GM18861 (cell line): ENCODE measurements around the gene FLNA.
"Not testable (repeated sequence)": the region's sequence is repeated elsewhere in the genome, so short reads cannot be mapped to it uniquely, and the experiment has no call there.

Source experiments
- ATAC-seq: cut with Tn5 transposase; IDR thresholded peaks from one replicate; pipeline ENCODE4 v1.9.1; 2021; ENCODE audit not compliant: unreplicated experiment

Gene FLNA

DNA sequence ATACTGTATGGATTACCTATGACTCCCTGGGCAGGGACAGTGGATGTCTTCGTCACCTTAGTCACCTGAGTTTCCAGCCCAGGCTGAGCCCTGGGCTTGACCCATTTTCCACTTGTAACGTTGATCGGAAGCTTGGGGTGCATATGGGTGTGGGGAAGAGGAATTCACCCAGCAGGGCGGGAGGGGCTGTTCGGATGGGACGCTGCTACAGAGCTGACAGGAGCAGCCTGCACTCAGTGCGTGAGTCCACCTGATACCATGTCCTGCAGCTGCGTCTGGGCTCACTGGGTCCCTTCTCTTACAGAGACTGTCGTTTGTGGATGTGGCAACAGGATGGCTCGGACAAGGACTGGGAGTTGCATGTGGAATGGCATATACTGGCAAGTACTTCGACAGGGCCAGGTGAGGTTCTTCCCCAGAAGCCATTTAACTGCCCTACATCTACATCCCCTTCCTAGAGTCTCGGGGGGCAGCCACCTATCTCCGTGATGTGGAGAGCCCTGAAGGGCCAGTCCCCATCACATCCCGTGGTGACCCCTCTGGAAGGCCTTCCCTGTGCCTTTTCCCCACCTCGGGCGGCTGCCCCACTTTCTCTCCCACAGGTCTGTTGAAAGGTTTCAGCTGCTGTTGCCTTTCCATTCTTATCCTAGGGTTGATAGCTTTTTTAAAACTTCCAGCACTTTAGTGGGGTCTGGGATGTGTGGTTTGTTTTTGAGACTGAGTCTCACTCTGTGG, 65.2 kb downstream of the FLNA start:
- no peak for ATAC-seq

DNA sequence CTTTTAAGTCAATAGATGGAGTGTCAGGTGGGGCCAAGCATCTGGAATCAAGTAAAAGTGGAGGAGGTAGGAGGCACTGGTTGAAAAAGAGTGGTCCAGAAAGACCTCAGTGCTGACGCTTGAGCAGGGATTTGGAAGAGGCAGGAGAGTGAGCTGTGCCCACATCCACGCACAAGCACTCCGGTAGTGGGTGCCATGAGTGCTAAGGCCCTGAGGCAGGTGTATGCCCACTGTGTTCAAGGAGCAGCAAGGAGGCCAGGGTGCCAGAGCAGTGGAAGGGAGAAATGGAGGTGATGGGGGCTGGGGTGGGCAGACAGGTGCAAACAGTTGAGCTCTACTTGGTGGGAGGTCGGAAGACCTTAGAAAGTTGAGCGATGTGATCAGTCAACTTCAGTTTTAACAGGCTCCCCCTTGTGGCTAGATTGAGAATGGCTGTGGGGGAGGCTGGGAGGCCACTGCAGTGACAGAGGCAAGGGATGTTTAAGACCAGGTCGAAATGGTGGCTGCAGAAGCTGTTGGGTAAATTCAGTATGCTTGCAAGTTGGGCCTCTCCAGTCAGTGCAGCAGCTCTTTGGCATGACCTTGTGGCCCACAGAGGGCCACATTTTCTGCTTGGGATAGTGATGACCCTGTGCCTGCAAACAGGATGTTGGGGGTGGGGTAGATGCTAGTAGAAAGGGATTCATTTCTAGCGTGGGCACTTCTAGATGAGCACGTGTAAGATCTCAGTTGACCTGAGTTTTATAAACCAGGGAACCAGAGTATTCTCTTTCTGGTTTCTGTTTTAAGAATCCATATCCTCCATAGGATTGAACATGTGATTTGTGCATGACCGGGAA, 66.1 kb downstream of the FLNA start:
- ATAC-seq = no peak

DNA sequence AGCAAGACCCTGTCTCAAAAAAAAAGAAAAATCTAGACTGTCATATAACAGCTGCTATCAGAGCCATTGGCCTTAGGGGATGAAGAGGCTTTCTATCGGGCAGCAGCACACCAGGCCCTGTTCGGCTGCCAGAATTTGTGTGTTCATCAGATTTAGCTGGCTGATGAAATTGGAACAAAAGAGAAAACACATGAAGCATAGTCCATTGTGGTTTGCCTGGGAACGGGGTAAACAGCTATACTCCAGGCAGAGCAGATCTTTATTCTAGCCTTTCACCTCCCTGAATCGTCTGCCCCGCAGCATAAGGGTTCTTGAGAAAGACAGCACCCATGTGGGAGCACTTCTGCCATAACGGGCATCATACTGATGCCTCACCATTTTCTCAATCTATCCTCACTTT, 67.2 kb downstream of the FLNA start:
- ATAC-seq = no peak

DNA sequence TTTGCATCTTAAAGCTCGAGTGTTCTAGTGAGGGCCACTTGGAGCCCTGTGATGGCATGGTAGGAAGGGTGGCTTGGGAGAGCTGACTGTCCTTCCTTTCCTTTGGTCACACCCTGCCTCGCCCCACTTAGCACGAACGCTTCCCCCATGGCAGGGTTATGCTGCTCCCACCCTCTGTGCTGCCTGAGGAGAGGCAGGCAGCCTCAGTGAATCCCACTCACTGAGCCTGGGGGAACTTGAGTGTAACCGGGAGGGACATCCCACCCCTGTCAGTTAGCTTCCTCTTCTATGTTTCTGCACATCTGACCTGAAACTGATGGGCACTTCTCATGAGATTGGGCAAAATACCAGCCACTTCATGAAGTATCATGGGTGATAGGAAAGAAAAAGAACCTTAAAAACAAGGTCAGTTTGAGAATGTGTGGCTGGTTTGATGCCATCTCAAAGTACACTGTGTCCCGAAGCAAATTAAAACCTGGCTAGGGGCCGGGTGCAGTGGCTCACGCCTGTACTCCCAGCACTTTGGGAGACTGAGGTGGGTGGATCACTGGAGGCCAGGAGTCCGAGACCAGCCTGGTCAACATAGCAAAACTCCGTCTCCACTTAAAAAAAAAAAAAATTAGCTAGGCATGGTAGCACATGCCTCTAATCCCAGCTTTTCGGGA, 68.8 kb downstream of the FLNA start:
- no peak for ATAC-seq

DNA sequence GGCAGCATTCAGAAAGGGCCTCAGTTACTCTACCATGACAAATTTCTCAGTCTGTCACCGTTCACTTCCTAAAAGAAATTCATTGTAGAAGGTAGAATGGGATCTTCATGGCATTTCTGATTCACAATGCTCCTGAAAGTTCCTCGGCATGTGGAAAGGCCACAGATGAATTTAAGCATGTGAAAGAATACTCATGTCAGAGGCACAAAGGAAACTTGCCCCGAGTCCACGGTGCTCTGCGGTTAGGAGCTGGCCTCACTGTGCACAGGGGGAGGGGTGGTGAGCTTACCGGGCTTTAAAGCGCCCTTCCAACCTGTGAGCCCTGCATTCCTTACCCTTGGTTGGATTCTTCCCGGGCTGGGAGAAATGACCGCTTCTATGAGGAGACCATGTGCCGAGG, 69.6 kb downstream of the FLNA start:
- ATAC-seq = no peak

DNA sequence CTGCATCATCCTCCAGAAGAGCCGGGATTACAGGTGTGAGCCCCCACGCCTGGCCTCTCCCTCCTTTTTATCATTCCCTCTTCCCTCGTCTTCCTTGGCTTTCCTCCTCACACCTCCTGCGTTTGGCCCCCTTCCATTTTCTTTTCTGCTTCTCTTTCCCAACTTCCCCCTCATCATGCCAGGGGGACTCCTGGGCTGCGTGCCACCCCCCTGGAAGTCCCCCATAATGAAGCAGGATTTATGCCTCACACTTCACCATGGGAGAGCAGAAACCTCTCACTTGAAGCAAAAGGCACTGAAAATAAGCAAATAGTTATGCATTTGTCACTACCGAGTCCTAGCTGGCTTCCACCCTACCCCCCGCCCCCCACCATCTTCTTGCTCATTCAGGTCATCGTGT, 71.0 kb downstream of the FLNA start:
- no peak for ATAC-seq

DNA sequence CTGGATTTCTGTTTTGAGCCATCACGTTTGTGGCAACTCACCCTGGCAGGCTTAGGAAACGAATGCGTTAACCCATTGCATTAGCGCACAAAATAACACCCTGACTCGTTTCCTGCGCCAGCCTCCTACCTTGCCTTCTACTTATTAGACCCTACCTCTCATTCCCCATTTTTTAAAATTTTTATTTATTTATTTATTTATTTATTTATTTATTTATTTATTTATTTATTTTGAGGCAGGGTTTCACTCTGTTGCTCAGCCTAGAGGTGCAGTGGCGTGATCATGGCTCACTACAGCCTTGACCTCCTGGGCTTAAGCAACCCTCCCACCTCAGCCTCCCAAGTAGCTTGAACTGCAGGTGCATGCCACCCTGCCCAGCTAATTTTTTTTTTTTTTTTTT, 71.4 kb downstream of the FLNA start:
- not testable (repeated sequence) for ATAC-seq

DNA sequence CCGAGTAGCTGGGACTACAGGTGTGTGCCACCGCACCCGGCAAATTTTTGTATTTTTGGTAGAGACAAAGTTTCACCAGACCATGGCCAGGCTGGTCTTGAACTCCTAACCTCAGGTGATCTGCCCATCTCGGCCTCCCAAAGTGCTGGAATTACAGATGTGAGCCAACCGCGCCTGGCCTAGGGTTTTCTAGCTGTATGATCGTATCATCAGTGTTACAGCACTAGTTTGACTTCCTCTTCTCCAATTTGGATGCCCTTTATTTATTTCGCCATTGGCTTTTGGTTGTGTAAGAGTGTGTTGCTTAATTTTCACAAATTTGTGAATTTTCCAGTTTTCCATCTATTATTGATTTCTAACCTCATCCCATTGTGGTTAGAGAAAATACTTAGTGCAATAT, 73.6 kb downstream of the FLNA start:
- ATAC-seq = no peak
